NCI-H510A (cell line): ENCODE results near the gene ARFGAP3.
A peak's percentile ranks its signal among the peaks of the same experiment; 100 is the strongest.

Experiments used
- DNase-seq: peaks from one replicate; lab custom pipeline; 2025; lab: John Stamatoyannopoulos, UW

Gene ARFGAP3

DNA sequence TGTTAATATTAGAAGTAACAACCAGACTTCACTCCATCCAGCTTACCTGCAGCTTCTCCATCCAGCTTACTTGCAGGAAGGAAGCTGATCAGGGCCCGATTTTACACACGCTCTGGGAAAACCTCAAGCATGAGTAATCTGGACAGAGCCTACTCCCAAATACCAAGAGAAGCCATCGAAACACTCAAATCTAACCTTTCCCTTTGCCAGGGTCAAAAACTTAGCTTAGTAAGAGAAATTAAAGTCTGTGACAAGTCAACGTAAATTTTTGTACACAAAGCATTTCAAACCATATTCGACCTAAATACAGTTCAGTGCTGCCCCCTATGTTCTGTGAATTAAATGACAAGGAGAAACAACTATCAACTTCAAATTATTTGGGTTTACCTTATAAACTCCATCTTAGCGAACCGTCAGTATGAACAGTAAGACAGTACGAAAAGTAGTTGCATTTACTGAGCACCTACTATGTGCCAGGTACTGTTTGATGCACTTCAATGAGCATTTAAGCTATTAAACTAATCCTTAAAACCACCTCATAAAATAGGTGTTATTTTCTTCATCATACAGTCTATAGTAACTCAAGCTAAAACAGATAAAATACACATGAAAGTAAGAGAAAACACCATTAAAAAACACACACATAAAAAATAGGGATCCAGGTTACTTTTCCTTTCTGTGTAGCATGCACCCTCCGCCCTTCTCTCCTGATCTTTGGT lies 36.9 kb downstream of the ARFGAP3 start:
- no peak for DNase-seq

DNA sequence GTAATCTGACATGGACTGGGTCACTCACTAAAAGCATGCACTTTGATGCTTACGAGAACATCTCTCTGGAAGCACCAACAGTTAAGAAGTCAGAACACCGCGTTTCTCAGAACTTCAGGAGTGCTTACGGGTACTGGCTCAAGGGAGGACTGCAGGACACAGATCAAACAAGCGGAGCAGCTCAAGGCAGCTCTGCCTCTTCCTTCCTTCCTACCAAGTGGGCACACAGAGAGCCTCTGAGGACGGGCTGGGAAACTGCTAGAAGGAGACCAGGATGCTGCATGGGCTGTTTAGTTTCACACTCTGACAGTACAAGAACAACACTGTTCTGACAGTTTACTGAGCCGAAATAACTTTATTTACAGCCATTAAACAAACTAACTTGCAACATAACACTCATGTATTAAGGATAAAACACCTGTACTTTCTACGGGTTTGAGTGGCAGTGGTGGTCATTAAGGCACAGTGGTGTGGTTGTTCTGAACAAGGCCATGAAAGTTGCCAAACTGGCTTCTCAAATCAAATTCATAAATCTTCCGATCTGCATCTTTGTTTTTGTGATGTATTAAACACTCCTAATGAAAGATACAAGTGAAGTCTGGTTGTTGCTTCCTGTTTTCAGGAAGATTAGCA lies 37.5 kb downstream of the ARFGAP3 start:
- DNase-seq: no peak

DNA sequence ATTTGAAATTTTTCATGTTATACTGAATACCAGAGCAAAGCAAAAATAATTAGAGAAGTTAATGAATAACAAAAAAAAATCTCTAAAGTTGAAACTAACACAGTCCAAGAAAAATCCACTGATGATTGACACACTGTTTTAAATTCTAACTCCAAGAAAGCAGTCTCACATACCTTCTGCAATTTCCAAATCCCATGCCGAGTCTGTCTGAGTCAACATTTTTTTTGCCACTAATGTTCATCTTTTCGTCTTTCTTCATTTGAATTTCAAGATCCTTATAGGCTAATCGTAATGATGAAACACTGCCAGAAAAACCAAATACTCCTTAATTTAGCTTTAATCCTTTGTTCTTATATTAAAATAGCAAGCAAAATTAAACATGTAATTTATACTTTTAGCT lies 39.5 kb downstream of the ARFGAP3 start:
- no peak for DNase-seq

DNA sequence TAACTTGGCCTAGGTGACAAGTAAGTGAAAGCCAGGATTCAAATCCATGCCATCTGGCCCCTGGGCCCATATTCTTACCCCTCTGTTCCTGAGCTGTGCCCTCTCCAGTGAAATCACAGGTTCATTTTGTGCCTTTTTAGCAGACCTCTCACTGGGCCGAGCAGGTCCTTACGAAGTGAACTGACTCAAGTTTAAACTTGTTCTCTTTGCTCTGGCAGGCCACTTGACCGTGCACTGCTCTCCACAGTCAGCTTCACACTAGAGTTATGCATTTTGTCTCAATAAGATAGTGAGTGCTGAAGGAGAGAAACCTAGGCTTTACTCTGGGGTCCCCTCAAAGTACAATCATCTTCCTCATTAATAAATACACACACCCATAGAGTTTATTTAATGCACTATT lies 40.7 kb downstream of the ARFGAP3 start:
- no peak for DNase-seq

DNA sequence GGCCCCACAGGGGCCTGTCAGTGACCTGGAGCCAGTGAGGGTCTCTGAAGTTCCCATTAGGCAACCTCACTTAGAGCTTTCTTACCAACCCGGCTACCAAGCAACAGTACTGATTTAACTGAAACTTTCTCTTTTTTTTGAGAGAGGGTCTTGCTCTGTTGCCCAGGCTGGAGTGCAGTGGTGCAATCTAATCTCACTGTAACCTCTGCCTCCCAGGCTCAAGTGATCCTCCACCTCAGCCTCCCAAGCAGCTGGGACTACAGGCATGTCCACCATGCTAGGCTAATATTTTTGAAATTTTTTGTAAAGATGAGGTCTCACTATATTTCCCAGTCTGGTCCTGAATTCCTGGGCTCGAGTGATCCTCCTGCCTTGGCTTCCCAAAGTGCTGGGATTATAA lies 42.5 kb downstream of the ARFGAP3 start:
- no peak for DNase-seq

DNA sequence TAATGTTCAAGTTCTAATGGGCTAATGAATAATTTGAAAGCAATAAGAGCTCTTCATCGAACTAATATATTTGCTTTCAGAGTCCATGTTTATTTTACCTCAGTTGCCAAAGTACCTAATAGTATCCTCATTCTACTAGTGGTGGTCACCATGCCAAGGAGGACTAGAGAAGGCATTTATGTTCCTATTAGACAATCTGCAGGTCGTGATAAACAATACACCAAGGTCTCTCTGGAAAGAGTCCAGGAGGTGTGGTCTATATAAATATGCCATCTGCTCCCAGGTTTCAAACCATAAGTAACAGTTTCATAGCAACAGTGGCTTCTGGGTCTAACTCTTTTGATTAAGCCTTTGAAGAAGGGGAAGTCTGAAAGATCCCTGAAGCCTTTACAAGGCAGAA lies 42.9 kb downstream of the ARFGAP3 start:
- no peak for DNase-seq

DNA sequence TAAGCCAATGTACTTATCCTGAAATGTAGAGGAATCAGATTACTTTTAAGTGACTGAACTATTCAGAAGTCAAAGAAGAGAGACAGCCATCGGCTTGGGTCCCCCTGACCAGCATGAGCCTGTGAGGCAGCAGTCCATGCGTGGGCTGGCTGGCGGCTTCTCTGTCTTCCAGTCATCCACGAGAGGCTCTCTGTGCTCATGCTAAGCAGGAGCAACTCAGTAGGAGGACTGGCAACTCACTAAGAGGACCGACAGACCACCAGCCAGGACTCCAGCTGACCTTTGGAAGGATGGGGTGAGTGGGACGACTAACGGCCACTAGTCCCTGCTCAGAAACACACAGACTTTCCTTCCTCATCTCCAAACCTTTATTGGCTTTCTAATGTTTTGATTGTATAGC lies 43.6 kb downstream of the ARFGAP3 start:
- DNase-seq: no peak

DNA sequence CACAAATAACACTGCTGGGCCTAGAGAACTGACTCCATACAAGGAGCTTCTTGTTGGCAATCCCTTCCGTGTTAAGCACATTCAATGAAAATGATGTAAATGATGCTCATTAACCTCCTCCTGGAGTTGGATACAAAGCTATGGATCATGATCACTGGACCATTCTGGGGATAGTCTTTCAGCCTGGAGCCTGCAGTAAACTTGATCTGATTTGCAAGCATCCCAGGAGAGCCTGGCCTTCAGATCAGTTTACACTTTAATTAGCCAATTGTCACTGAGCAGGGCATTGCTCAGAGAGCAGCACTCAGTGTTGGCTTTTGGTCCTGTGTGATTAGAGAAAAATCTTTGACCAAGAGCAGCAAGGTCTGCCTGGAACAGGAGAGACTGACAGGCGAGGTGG lies 45.6 kb downstream of the ARFGAP3 start:
- no peak for DNase-seq

DNA sequence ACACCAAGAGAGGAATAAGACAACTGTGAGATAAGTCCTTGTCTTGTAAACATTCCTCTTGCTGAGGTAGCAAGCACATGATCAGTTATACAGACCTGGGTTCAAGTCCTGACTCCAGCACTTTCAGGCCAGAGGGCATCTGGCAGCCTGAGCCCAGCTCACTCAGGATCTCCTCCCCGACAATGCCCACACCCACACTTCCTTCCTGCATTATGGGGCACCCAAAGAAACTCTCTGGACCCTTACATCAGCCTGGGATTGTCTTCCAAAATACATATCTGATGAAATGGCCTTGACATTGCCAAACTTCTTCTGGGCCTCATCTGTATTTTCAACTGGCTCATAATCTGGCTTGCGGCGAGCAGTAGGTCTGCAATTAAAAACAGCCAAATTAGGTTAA lies 48.6 kb downstream of the ARFGAP3 start:
- no peak for DNase-seq

DNA sequence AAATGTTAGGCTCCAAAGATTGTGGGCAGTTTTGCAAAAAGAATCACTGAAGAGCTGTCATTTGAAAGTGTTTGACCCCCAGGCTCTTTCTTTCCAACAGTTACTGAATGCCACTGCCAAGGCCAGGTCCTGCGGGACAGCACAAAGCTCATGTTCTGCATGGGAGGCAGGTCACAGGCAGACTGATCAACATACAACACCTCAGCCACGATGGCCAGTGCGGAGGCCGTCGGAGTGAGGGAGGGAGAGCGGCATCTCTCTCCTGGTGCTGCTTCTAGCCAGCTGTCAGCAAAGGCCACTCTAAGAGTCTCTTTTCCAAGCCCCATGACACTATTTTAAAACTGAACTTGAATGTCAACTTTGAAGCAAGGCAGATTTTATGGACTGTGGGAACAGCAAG lies 49.9 kb downstream of the ARFGAP3 start:
- no peak for DNase-seq

DNA sequence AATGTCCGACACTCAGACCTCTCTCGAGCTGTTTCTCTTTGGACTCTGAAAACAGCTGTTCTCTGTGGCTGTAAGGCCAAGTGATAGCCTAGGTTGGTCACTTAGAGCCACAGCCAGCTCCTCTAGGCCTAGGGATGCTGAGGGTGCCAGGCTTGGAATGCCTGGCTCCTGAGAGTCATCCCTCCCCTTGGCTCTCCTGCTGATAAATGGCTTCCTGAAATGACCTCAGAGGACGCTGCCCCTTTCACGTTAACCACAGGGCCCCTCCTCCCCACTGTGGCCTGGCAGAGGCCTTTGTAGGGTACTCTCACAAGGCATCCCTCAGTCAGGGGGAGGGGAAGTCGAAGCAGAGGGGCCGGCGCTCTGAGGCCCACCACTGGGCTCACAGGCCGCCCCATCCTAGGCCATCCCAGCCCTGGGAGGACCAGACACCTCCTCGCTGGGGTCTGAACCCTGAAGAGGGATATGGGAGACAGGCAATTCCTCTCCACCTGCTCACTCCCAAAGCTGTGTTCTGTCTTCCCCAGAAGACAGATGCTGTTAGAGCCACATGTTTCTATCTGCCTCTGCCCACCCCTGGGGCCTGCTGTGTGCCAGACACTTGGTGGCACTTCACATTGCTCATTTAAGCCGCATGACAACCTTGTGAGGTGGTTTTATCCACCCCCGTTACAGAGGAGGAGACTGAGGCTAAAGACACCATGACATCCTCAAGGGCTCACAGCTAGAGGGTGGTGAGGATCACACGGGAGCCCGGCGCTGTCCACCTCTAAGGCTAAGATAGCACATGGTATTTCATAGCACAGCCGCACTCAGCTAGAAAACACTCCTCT lies 50.9 kb downstream of the ARFGAP3 start:
- DNase-seq: no peak

DNA sequence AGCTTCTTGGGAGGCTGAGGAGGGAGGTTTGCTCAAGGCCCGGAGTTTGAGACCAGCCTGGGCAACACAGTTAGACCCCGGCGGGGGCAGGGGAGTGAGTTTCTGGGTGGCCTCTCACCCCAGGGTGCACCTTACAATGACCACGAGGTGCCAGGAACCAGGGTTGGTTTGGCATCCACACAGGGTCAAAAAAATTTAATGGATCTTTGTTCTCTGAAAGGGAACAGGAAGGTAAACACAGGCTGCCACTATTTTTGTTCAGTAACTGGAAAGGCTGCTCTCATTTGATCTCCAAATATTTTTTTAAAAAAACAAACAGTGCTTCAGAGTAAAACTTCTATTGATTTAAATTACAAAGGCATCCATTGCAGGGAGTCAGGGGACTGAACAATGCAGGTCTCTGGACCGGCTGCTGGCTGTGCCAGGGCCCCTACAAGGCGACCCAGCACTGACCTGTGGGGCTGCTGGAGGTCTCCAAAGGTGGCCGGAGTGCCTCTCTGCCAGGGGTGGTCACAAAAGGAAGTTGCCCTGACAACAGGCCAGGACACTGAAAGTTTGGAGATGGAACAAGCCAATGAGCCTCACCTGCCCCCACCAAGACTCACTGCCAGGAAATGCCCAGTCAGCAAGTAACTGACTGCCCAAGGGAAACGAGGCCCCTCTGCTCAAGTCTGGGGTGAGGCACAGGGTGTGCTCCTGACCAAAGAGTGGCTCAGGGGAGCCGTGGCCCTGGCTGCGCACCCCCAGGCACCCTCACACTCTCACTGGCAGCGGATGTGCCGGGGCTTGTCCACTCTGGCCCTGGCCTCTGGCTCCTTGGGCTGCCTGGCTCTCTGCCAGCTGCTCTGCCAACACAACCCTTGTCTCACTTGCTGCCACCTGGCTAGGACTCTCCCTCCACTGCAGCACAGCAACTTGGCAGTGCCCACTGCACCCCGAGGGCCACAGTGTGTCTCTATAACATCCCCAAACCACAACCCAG lies 51.8 kb downstream of the ARFGAP3 start:
- no peak for DNase-seq

DNA sequence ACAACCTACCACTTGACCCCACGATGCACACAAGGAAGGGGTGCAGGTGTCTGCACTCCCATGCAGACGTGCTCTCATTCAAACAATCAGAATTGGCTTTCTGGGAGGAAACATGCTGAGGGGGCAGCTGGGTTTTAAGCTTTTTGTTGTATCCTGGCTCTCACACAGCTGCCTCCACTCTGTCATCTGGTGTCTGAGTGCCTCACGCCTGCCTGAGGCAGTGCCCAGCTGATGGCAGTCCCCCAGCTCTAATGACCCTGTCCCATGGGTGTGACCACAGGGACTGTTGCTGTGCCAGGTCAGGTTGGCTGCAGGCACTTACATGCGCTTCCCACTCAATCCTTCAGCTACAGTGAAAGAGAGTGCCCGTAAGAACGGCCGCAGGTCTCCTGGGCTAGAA lies 53.7 kb downstream of the ARFGAP3 start:
- no peak for DNase-seq

DNA sequence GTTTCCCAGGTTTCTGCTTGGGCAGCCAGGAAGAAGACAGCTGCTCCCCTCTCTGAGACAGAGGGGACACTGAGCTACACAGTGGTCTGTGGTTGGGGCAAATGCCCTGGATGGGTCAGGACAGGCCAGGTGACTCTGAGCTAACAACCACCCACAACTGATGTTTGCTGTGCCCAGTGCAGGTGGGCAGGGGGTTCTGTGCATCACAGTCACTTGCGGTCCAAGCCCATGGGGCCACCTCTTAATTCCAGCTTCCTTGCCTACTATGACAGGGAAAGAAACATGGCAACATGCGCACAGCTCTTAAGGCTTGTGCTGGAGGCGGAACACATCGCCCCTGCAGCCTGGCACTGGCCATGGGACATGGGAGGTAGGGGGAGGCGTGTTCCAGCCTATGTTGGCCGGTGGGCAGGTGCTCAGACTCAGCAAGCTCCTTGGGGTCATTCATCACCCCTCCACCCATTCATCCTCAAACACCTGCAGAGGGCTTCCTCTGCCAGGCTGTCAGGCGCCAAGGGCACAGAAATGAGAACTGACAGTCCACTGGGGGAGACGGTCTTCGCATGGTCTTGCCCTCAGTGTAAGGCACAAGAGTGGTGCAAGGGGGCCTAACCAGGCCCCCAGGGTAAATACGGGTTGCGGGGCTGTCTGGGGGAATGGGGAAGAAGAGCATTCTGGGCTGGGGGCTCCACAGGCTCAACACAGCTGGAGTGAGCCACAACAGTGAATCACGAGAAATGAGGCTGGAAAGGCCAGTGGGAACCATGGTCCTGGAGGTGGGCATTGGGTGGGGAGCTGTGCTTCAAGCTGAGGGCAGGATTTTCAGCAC lies 55.6 kb downstream of the ARFGAP3 start:
- DNase-seq: no peak

DNA sequence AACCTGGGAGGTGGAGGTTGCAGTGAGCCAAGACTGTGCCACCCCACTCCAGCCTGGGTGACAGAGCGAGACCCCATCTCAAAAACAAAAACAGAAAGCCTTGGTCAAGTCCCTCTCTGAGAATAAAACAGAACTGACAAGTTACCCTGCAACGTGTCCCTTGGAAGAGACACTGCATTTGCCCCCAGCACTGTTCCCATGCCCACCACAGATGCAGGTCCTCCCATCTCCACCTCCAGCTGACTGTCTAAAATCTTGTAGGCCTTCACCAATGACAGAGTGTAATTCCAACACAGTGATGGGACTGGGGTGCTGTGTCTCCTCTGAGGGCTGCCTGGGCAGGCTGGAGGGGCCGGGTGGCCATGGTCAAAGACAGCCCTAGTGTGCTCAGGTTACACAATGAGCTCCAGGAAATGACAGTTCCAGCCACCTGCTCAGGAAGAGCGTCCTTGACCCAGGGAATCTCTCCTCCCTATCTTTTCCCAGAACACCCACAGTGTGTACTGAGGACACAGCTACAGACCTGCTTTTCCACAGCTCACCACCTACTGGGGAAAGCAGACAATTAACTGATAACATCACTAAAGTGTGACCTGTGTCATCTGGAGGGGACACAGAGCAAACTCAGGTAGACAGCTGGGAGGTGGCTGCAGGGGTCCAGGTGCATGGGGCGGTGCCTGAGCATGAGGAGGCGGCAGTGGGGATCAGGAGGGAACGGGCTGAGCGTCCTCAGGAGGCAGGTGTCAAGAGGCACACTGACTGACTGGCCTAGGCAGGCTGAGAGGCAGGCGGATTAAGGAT lies 56.4 kb downstream of the ARFGAP3 start:
- DNase-seq: peak; percentile 89

DNA sequence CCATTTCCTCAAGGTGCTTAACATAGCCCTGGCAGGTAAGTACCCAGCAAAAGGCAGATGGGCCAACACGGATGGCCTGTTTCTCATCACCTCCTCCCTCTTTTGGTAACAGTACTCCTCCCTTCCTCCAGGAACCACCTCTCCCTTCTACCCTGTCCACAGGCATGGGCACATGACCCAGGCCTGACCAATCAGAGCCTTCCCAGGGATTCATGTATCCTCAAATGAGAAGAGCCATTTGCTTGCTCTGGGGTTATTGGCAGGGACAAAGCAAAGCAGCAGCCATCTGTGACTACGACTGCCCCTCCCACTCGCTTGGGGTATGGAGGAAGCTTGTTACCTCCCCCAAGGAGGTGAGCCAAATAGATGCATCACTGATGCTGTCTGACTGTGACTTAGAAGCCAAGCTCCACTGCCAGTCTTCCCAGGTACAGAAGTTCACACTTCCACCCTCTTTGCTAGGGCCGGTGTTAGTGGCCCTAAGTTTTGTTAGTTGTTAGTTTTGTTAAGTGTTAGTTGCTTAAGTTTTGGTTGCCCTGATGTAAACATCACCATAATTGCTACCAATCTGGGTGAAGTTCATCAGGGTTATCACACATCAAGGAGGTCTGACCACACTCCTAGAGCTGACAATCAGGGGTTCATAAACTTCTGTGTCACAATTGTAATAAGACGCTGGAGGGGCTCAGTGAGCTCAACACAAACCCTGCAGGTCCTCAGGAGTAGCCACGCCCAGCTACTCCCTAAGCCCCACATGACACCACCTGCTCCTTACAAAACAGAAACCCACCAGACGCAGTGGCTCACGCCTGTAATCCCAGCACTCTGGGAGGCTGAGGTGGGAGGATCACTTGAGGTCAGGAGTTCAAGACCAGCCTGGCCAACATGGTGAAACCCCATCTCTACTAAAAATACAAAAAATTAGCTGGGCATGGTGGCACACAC lies 57.3 kb downstream of the ARFGAP3 start:
- no peak for DNase-seq

DNA sequence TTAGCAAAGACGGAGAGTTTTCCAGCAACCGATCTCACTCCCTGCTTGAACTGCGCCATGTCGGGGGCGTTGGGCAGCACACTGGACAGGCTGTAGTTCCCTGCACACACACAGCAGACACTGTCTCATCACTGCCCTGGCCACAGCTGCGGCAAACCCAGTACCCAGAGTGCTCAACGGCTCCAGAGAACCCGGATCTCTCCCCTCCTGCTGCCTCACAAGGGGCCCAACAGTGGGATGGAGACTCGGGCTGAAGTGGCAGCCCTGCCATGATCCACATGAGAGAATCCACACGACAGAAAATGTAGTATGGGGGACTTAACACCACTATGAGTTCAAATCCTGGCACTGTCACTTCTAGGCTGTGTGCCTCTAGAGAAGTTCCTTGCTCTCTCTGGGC lies 58.0 kb downstream of the ARFGAP3 start:
- DNase-seq: no peak

DNA sequence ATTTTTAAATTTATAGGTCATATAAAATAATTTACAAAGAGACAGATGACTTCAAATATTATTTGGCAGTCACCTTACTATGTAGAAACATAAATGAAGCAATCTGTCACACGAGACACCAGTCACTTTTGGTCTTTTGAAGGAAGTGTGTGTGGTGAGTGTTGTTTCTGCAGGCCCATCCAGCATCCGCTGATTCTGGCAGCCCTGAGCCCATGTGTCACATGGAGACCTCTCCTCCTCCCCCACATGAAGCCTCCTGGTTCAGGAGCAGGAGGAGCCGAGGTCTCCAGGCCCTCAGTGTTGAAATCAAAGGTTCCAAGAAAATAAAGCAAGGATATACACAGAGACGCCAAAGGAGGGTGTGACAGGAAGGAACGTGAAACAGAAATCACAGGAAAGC lies 60.1 kb downstream of the ARFGAP3 start:
- DNase-seq: no peak

DNA sequence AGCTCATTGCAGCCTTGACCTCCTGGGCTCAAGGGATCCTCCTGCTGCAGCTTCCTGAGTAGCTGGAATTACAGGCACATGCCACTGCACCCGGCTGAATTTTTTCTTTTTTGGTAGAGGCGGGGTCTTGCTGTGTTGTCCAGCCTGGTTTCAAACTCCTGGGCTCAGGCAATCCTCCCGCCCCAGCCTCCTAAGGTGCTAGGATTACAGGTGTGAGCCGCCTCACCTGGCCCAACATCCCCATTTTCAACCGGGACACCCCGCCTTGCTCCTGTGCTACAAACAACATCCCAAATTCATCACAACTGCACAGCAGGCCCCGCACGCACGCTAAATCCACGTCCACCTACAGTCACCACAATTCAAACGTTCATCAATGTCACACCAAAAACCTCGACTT lies 61.0 kb downstream of the ARFGAP3 start:
- DNase-seq: no peak
